ENCODE results near the gene KMT2B. TPM values are rescaled to one million over a fixed set of nuclear protein-coding genes. Genes with fewer than 3 reads are reported as not detected.

KMT2B gene
- total RNA-seq, 1 donor from 2014 or later = 12.6 TPM

DNA sequence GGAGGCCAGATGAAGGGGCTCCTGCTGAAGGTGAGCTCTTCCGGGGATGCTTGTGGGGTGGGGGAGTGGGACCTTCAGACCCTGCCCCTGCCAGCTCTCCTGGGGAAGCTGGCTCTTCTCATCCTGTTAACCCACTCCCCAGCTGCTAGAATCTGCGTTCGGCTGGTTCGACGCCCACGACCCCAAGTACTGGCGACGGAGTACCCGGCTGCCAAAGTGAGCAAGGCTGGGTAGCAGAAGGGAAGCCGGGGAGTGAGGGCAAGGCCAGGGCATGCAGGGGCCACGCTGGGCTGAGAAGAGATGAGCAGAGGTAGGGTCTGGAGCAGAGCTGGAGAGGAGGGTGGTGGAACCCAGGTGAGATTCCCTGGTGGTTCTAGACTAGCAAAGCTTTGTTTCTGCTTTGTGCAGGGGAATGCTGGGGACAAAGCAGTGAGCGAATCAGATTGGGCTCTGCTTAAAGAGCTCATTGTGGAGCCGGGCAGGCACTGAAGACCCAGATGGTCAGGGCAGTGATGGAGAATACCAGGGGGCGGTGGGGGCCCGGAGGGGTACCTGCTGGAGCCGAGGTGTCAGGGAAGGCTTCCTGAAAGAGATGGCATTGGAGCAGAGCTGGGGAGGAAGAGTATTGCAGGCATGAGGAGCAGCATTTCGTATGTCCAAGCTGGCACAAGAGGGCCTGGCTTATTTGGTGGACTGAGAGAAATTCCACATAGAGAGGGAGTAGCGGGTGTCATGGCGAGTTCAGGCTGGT lies 10.3 kb downstream of the KMT2B start:
- H3K4me2 ChIP-seq = no peak overlapping the region
- H3K4me3 ChIP-seq = no peak overlapping the region
- H3F3A ChIP-seq (ENCODE audit: low read depth) = no peaks in the 10 kb centered on the region
- no peak for DNase-seq (ENCODE audit: low spot score)
- no peaks in the 10 kb centered on the region for H3K36me3 ChIP-seq
- Mint-ChIP-seq H3K36me3 (peaks cover 48% of the 10 kb centered on the region), H3K9me3 (no peaks in the 10 kb centered on the region), H3K4me1 (no peaks in the 10 kb centered on the region), H3K27ac (no peak overlapping the region), H3K27me3 (ENCODE audit: insufficient read depth, low read depth) (peaks cover 11% of the 10 kb centered on the region), H3K4me3 (no peak overlapping the region)
- no peaks in the 10 kb centered on the region for H3K9me3 ChIP-seq (ENCODE audit: low read depth)
- no peaks in the 10 kb centered on the region for H3K4me1 ChIP-seq
- TF ChIP-seq, protein P1, sequence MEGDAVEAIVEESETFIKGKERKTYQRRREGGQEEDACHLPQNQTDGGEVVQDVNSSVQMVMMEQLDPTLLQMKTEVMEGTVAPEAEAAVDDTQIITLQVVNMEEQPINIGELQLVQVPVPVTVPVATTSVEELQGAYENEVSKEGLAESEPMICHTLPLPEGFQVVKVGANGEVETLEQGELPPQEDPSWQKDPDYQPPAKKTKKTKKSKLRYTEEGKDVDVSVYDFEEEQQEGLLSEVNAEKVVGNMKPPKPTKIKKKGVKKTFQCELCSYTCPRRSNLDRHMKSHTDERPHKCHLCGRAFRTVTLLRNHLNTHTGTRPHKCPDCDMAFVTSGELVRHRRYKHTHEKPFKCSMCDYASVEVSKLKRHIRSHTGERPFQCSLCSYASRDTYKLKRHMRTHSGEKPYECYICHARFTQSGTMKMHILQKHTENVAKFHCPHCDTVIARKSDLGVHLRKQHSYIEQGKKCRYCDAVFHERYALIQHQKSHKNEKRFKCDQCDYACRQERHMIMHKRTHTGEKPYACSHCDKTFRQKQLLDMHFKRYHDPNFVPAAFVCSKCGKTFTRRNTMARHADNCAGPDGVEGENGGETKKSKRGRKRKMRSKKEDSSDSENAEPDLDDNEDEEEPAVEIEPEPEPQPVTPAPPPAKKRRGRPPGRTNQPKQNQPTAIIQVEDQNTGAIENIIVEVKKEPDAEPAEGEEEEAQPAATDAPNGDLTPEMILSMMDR (IDR thresholded peaks at IDR 0.05) = no peak
- TF ChIP-seq EZH2phosphoT487 (IDR thresholded peaks at IDR 0.05) (no peak), EZH2 (IDR thresholded peaks at IDR 0.05) (no peak)
- H3K79me2 ChIP-seq (ENCODE audit: low read depth) = no peaks in the 10 kb centered on the region
- no peak overlapping the region for H2AFZ ChIP-seq (replicated peaks)
- no peaks in the 10 kb centered on the region for H4K20me1 ChIP-seq (ENCODE audit: low read depth)
- H3K27ac ChIP-seq = no peak overlapping the region
- H3K27me3 ChIP-seq = no peaks in the 10 kb centered on the region
- H3K9ac ChIP-seq = no peak overlapping the region

DNA sequence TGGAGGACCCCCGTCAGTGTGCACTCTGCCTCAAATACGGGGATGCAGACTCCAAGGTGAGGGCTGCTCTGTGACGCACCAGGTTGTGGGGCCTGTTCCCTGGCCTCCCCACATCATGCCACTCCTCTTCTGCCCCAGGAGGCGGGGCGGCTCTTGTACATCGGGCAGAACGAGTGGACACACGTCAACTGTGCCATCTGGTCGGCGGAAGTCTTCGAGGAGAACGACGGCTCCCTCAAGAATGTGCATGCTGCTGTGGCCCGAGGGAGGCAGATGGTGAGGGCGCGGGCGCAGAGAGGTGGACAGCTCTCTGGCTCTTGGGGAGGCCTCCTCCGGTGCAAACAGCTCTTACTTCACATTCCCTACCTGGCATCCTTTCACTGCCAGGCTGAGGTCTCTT lies 11.2 kb downstream of the KMT2B start:
- H3K36me3 Mint-ChIP-seq = peaks cover 45% of the 10 kb centered on the region
- no peaks in the 10 kb centered on the region for H3K36me3 ChIP-seq

DNA sequence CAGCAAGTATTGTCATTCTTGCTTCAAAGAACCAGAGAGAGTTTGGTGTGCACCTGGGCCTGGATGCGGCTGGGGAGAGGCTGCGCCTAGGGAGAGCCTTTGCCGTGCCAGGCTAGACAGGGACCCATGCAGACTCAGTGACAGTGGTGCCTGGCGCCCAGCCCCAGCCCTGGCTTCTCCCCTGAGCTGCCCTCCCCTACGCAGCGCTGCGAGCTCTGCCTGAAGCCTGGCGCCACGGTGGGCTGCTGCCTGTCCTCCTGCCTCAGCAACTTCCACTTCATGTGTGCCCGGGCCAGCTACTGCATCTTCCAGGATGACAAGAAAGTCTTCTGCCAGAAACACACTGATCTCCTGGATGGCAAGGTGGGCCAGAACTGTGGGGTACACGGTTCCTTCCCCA lies 12.0 kb downstream of the KMT2B start:
- Mint-ChIP-seq H3K9me3 (no peaks in the 10 kb centered on the region), H3K27ac (no peak overlapping the region), H3K4me3 (no peak overlapping the region), H3K36me3 (peaks cover 47% of the 10 kb centered on the region), H3K27me3 (ENCODE audit: insufficient read depth, low read depth) (peaks cover 11% of the 10 kb centered on the region), H3K4me1 (no peaks in the 10 kb centered on the region)
- no peak overlapping the region for H3K9ac ChIP-seq
- H3K9me3 ChIP-seq (ENCODE audit: low read depth) = no peaks in the 10 kb centered on the region
- no peaks in the 10 kb centered on the region for H3K27me3 ChIP-seq
- no peaks in the 10 kb centered on the region for H4K20me1 ChIP-seq (ENCODE audit: low read depth)
- no peak overlapping the region for H3K27ac ChIP-seq
- TF ChIP-seq EZH2 (IDR thresholded peaks at IDR 0.05) (no peak), EZH2phosphoT487 (IDR thresholded peaks at IDR 0.05) (no peak)
- TF ChIP-seq, protein P1 (IDR thresholded peaks at IDR 0.05) = no peak
- no peak overlapping the region for H2AFZ ChIP-seq (replicated peaks)
- no peak overlapping the region for H3K4me3 ChIP-seq
- no peak for DNase-seq (ENCODE audit: low spot score)
- no peaks in the 10 kb centered on the region for H3K4me1 ChIP-seq
- H3K36me3 ChIP-seq = no peaks in the 10 kb centered on the region
- no peak overlapping the region for H3K4me2 ChIP-seq
- H3F3A ChIP-seq (ENCODE audit: low read depth) = no peaks in the 10 kb centered on the region
- H3K79me2 ChIP-seq (ENCODE audit: low read depth) = no peaks in the 10 kb centered on the region

More for the DNA sequence above, 11.2 kb downstream of the KMT2B start:
- TF ChIP-seq EZH2 (IDR thresholded peaks at IDR 0.05) = no peak
- no peak for TF ChIP-seq EZH2phosphoT487 (IDR thresholded peaks at IDR 0.05)
- TF ChIP-seq, protein P1 (IDR thresholded peaks at IDR 0.05) = no peak
- H3K27ac ChIP-seq = no peak overlapping the region
- H3F3A ChIP-seq (ENCODE audit: low read depth) = no peaks in the 10 kb centered on the region
- Mint-ChIP-seq H3K27me3 (ENCODE audit: insufficient read depth, low read depth) (peaks cover 13% of the 10 kb centered on the region), H3K27ac (no peak overlapping the region), H3K4me3 (no peak overlapping the region), H3K9me3 (no peaks in the 10 kb centered on the region), H3K4me1 (no peaks in the 10 kb centered on the region)
- H3K27me3 ChIP-seq = no peaks in the 10 kb centered on the region
- H3K9me3 ChIP-seq (ENCODE audit: low read depth) = no peaks in the 10 kb centered on the region
- no peaks in the 10 kb centered on the region for H3K4me1 ChIP-seq
- no peak overlapping the region for H3K4me3 ChIP-seq
- H3K4me2 ChIP-seq = no peak overlapping the region
- H3K79me2 ChIP-seq (ENCODE audit: low read depth) = no peaks in the 10 kb centered on the region
- no peak overlapping the region for H2AFZ ChIP-seq (replicated peaks)
- no peak overlapping the region for H3K9ac ChIP-seq
- no peaks in the 10 kb centered on the region for H4K20me1 ChIP-seq (ENCODE audit: low read depth)
- no peak for DNase-seq (ENCODE audit: low spot score)
